Coronary artery (tissue), 2 donors: ENCODE results near the gene POPDC3.
A peak's percentile ranks its signal among the peaks of the same experiment; 100 is the strongest.

ENCODE experiments used
- DNase-seq: peaks from one replicate; pipeline ENCODE4 v3.0.0-alpha.2; 2017; ENCODE audit warnings: low spot score
- H3K27ac ChIP-seq, 2 donors: fragments of 200-600 bp; sonication (generic); one replicate each; pipeline ENCODE4 v1.5.1; 2016 to 2019
- H3K4me3 ChIP-seq: fragments of 200-600 bp; sonication (generic); 2 replicates; pipeline ENCODE4 v1.5.1; 2016; ENCODE audit warnings: mild to moderate bottlenecking, moderate library complexity
- CTCF ChIP-seq: fragments of 200-600 bp; sonication (generic); IDR thresholded peaks from one replicate; pipeline ENCODE4 v1.5.1; 2019; ENCODE audit warnings: antibody characterized with exemption

The POPDC3 gene

DNA sequence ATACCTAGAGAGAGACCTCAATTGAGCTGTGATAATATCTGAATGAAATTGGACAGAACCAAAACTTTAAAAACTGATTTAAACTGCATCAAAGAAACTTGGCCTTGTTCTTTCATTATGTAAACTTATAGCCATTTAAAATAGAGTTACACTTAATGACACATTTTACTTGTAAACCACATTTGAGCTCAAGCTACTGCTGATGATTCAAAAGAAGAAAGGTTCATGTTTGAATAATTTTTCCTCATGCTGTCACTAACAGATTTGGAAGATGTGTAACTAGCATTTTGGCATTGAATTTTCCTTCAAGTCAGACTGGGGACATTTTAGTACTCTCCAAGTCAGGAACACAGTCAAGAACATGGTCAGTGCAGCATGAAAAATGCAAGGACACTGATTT is 26.9 kb downstream of the POPDC3 start:
- Histone ChIP-seq H3K27ac (no peak overlapping the region), H3K4me3 (no peak overlapping the region)
- DNase-seq: no peak
- no peak for TF ChIP-seq CTCF

DNA sequence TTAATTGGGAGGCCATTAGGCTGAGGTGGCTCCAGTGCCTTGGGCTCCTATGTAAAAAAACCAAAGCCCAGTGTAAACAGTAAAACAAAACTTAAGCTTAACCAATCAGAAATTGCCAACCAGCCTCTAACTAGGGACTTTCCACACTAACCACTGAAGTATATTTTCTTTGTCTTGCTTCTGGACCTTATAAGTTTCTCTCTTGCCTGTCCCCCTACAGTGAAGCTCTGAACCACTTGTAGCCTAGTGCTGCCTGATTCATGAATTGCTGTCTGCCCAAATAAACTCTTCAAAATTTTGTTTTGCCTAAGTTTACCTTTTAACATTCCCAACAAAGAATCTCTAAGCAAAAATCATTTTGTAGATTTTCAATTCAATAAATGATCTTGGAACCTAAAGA is 28.2 kb downstream of the POPDC3 start:
- DNase-seq: no peak
- H3K4me3 ChIP-seq: no peak overlapping the region
- no peak for TF ChIP-seq CTCF
- H3K27ac ChIP-seq: no peak overlapping the region

- TF ChIP-seq CTCF: no peak
- no peak overlapping the region for H3K27ac ChIP-seq
- H3K4me3 ChIP-seq: peak overlapping the region; percentile 83
- DNase-seq: no peak
These were observed 41.7 kb downstream of the POPDC3 start for GRCh38 chr6:105138141-105138540.

DNA sequence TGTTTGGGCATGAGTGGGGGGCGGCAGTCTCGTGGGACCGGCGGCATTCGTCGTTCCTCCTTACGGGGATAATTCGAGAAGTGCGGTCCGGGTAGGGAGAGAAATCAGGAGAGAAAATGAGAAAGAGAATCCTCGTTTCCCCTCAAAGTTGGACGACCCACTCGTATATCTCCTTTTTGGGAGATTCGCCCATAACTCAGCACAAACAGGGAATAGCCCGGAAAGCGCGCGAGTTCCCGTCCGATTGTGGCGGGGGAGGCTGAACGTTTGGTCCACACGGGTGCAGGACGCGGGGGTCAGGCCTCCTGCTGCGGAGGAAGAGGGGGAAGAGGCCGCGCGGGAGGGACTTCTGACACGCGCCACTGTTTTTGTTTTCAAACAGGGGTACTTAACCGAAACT is 42.4 kb downstream of the POPDC3 start:
- Histone ChIP-seq H3K4me3 (peak overlapping the region; percentile 83), H3K27ac (peak overlapping the region; percentile 77 to 89)
- TF ChIP-seq CTCF: no peak
- no peak for DNase-seq

GRCh38 chr6:105136431-105137350 is 43.1 kb downstream of the POPDC3 start:
- peak; percentile 77 for DNase-seq
- Histone ChIP-seq H3K27ac (peak overlapping the region; percentile 77 to 89), H3K4me3 (peak overlapping the region; percentile 83)
- no peak for TF ChIP-seq CTCF

DNA sequence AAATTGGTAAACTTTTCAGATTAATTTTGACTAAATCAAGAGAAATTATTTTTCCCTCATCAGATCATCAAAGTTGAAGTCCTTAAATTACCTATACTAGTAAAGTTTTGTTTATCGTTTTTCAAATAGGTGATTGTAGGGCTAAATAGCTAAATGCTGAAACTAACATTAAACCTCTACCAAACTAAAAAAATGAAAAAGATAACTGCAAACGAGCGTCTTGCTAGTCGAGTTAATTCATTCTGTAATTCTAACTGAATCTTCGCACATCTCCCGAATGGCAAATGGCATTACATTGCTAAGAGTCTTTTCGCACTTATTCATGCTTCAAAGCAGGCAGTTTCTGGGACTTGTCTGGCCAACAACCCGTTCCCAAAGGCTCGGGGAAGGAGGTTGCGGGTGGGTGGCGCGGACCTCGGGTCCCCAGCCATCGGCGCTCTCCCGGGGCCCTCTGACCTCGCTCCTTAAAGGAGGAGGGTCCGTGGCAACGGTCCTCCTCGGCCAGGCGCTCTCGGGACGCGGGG is 43.8 kb downstream of the POPDC3 start:
- H3K4me3 ChIP-seq: peak overlapping the region; percentile 83
- TF ChIP-seq CTCF: no peak

DNA sequence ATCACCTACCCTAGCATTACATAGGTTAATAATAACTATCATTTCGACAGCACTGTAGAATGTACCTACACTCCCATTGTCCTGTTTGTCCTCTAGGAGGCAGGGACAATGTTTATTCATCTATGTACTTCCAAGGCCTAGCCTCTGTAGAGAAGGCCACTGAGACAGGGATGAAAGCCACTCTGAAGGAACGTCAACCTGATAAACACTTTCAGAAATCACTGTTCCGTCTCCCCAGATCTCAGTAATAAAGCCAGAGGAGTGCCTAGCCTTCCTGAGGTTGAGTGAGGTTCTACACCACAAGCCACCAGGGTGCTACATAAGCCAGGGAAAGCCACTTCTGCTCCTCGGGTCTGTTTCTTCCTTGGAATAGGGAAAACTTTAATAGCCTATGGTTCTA is 44.8 kb downstream of the POPDC3 start:
- no peak for DNase-seq
- no peak for TF ChIP-seq CTCF
- Histone ChIP-seq H3K4me3 (peak overlapping the region; percentile 3), H3K27ac (no peak overlapping the region)

More for the DNA sequence above, 43.8 kb downstream of the POPDC3 start:
- no peak for DNase-seq
- peak overlapping the region; percentile 77 to 89 for H3K27ac ChIP-seq
